CD4-positive, alpha-beta T cell treated with Interleukin-15 for 4 hours (primary cell): ENCODE results near the gene TIMM22.

Experiments
- DNase-seq: peaks from one replicate; pipeline ENCODE4 v3.0.0-alpha.2; 2020; ENCODE audit warnings: low spot score

Gene TIMM22

DNA sequence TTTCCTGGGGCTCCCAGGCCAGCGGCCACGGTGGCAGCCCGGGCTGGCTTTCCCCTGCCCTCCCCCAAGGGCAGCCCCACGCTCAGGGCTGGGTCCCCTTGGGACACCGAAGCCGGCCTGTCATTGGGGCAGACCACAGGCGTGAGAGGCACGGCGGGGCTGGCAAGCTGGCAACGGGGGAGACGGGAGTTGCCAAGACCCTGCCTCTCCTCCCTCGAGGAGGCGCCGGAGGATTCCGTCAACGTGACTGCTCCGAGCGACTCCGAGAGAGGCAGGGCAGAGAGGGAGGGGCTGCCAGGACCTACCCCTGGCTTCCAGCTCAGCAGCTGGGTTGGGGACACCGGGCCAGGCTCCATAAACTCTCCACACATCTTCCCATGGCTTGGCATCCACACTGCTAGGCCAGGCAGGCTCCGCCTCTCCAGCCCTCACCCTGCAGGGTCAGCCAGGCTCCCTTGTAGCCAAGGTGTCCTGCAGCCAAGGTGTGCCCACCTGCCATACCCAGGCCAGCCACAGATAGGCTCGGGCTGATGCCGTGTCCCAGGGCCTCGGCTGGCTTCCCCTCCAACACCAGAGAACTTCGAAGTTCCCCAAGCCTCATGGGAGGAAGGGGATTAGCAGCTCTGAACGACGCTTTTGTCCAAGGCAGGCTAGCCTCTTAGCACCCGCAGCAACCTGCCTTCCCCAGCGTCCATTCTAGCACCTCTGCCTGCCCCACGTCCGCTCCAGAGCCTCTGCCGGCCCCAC, 25.5 kb downstream of the TIMM22 start:
- no peak for DNase-seq

DNA sequence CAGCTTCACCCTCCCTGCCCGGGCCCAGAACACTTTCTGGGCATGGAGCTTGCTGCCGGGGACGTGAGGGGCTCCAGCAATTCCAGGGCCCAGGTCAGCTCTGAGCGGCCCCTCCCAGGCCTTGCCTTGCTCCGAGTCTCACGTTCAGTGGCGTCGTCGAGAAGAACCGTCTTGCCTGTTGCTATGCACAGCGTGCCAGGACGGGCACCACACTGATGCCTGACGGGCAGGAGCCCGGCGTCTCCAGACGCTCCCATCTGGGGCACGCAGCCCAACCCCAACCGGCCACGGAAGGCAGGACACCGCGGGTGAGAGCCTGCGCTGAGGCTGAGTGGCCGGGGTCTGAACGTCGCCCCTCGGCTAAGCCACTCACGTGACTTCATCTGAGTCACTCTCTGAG, 27.1 kb downstream of the TIMM22 start:
- DNase-seq, result no peak

GRCh38 chr17:1025733-1026598, 29.0 kb downstream of the TIMM22 start:
- no peak for DNase-seq

DNA sequence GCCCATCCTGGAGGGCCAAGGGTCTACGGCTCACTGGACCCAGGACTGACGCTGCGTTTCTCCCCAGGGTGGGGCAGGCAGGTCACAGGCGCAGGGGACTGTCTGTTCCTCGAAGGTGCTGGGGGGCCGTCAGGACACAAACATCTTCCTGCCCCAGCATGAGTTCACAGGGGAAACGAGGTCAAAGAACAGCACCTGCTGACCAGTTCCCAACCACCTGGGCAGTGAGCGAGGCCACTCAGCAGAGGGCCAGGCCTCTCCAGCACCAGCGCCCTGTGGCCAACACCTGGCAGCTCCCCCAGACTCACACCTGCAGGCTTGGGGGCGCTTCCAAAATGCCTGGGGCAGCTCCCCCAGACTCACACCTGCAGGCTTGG, 29.7 kb downstream of the TIMM22 start:
- DNase-seq, result no peak

GRCh38 chr17:1027044-1027443, 30.1 kb downstream of the TIMM22 start:
- DNase-seq, result no peak

DNA sequence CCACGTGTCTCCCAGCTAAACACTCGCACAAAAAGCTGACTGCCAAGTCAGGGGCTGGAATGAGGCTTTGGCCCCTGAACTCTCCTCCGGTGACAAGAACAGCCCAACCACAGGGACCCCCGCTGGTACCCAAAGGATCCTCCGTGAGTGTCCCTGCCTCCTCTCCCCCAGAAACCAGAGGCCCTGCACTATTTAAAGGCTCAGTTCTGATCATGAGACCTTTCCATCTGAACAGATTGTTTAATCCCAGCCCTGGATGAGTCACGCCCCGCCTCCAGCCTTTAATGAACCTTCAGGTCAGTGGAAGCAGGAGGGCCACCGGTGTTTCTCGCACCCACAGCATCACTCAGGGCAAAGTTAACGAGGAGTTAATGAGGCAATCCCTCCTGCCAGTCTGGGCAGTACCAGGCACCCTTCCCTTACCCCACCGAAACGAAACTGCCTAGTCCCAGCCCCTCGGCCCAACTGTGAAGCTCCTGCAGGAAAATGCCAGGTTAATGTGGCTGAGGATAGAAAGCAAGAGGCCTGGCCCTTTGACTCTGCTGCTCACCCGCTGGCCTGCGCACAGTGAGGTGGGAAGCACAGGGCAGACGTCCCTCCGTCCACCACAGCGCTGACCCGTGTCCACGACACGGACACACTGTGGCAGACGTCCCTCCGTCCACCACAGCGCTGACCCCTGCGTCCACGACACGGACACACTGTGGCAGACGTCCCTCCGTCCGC, 32.4 kb downstream of the TIMM22 start:
- no peak for DNase-seq

DNA sequence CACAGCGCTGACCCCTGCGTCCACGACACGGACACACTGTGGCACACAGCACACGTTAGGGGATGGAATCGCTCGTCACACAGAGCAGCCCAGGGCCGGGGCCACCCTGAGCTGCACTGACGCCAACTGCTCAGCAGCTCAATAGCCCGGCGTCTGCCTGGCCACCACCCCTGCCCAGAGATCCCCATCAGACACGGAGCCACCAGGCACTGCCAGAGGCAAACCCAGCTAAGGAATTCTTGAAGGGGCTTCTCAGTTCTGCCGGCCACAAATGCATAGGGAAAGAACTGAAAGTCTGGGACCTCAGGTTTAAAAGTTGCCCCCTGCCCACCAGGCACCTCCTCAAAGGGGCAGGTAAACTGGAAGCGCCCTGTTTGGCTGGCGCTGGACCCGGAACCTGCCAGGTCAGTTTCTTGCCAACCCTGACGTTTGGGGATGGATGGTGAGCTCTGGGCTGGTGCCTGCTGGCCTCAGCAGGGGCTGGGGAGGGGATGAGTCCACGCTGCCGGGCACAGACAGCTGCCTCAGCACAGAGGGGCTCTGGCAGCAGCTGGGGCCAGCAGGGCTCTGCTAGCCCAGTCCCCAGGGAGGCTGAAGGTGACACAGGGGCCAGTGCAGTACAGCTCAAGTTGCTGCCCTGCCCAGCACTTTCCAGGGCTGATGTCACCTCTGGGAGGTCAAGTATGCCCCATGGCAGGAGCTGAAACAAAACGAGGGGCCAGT, 33.2 kb downstream of the TIMM22 start:
- no peak for DNase-seq

GRCh38 chr17:1030684-1031532, 34.0 kb downstream of the TIMM22 start:
- DNase-seq, result no peak

DNA sequence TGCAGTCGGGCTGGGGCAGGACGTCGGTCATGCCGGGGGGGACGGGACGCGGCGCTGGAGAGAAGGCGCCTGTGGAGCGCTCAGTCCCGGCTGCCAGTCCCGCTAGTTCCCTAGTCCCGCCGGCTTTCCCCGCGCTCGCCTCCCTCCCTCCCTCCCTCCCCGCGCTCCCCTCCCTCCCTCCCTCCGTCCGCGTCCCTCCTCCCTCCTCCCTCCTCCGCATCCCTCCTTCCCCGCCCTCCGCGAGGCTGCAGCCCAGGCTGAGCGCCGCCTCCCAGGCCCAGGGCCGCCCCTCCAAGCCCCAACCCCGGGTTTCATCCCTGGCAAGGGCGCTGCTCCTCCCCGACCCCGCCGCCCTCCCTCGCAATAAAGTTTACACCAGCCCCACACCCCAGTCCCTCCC, 34.8 kb downstream of the TIMM22 start:
- DNase-seq, result no peak

GRCh38 chr17:1032391-1032790, 35.5 kb downstream of the TIMM22 start:
- no peak for DNase-seq

DNA sequence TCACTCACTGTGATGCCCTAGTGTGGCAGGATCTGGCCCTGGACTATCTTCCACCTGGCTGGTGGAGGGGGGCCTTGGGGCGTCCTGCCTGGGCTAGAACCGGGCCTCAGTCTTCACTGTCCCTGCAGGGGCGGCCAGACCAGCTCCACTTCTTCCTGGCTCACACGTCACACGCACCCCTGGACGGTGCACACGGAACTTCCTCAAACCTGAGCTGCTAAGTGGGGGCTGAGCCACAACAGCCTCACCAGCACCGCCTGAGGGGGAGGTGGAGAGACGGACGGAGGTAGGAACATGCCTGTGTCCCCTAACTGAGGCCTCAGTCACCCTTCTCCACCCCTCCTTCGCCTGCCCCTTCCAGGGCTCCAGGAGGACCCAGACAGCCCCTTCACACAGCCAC, 36.6 kb downstream of the TIMM22 start:
- DNase-seq, result no peak

DNA sequence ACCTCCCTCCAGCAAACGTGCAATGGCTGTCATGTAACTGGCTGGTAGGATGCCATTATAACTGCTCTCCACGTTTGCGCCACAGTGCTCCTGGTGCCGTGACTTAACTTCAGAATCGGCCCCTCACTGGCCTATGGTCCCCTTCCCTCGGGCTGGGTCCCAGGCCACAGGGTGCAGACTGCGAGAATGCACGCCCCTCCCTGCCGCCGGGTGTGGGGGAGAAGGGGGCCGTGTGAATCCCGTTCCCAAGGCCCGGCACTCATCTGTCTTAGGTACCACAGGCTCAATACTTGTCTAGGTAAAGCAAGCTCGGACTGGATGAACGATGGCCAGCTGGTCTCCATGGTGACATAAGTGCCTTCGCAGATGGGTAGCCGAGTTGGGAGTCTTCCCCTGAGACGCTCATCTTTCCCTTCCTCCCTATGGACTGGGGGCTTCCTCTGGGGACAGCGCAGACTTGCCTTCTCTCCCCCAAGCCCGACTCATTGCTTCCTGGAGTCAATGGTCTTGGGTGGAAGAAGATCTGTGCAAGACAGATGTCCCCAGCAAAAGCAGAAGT, 37.8 kb downstream of the TIMM22 start:
- DNase-seq, result no peak

DNA sequence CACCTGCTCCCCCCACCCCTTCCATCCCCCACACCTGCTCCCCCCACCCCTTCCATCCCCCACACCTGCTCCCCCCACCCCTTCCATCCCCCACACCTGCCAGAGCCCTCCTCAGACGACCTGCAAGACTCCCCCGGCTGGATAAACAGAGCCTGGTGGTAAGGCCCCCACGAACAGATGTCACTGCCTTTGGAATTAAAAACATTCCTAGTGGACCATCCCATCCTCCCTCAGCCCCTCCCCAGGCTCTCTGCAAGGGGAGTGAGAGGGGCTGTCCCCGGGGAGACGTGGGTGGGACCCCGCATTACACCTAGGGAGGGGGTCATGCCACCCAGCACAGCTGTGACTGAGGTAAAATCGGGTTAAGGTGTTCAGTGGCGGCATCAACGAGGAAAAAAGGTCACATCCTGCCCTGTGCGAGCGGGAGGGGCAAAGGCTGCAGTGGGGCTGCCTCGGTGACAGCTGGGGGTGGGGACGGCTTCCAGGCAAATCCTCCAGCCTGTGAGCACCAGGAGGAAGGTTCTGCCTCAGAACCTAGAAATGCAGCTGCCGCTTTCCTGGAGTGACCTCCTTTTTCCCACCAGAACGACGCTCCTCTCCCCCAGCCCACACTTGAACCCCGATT, 38.7 kb downstream of the TIMM22 start:
- DNase-seq, result no peak

GRCh38 chr17:1036171-1036844, 39.4 kb downstream of the TIMM22 start:
- DNase-seq, result no peak

- DNase-seq, result no peak
Observed at GRCh38 chr17:1036845-1037237, 39.9 kb downstream of the TIMM22 start.

GRCh38 chr17:1037238-1037879, 40.4 kb downstream of the TIMM22 start:
- no peak for DNase-seq

DNA sequence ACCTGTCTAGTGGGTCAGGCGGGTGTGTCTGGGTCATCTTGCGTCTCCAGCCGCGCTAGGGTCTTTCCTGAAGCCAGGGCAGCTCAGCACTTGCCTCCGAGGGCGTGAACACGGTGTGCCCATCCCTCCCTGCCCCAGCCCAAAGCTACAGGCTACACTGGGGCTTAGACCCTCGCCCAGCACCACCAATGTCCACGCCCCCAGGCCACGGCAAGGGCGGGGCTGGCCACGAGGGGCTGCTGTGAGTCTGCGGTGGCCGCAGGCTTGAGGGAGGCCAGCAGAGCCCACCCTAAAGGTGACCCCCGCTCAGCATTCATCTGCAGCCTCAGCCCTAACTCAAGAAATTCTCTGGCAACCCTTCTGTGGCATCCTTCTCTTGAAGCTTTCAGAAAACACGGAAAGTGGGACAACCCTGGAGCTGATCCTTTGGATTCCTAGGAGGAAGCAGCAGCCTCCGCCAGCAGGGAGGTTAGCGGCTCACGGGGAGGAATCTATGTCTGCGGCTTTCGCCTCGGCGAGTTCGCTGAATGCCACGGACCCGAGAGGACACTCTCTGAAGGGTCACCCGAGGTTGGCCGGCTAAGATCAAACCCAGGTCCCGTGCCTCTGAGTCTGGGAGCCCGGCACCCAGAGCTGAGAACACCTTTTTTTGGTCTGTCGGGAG, 41.7 kb downstream of the TIMM22 start:
- DNase-seq, result no peak

GRCh38 chr17:1039123-1039507, 42.2 kb downstream of the TIMM22 start:
- DNase-seq, result no peak
